Heart right ventricle (tissue), 16 donors: ENCODE data around the gene ASB11. TPM values are rescaled to one million over a fixed set of nuclear protein-coding genes. Genes with fewer than 3 reads are reported as not detected.

Source experiments
- ATAC-seq, 8 donors: fragments of 200-7000 bp; cut with Tn5 transposase; one replicate each; pipeline ENCODE4 v1.9.1; 2020; ENCODE audit warnings: mild to moderate bottlenecking in 8 of 8, moderate library complexity in 8 of 8, moderate number of reproducible peaks in 1 of 8
- DNase-seq, 2 donors: peaks; one replicate each; pipeline ENCODE4 v3.0.0-alpha.2; 2020
- H3K27ac ChIP-seq, 10 donors: fragments of 200-600 bp; sonication (generic) in 2 of 10; one replicate each; pipeline versions ENCODE4 v1.5.0 to v1.8.0; 2020 to 2022; ENCODE audit warnings: mild to moderate bottlenecking in 3 of 10
- H3K27me3 ChIP-seq, 7 donors: fragments of 200-600 bp; one replicate each; pipeline ENCODE4 v1.8.0; 2021 to 2022; ENCODE audit warnings: mild to moderate bottlenecking in 2 of 7
- H3K36me3 ChIP-seq, 9 donors: fragments of 200-600 bp; sonication (generic) in 1 of 9; one replicate each; pipeline versions ENCODE4 v1.5.0 to v1.8.0; 2020 to 2022; ENCODE audit warnings: mild to moderate bottlenecking in 2 of 9
- H3K4me1 ChIP-seq, 9 donors: fragments of 200-600 bp; sonication (generic) in 1 of 9; one replicate each; pipeline versions ENCODE4 v1.5.0 to v1.8.0; 2020 to 2022; ENCODE audit warnings: mild to moderate bottlenecking in 4 of 9
- H3K4me3 ChIP-seq, 10 donors: fragments of 200-600 bp; sonication (generic) in 2 of 10; one replicate each; pipeline versions ENCODE4 v1.5.0 to v1.8.0; 2020 to 2022; ENCODE audit warnings: mild to moderate bottlenecking in 7 of 10, moderate library complexity in 2 of 10
- H3K9me3 ChIP-seq, 11 donors: fragments of 200-600 bp in 10 of 11; sonication (generic) in 2 of 11; one replicate each; pipeline versions ENCODE4 v1.5.0 to v1.8.0; 2013 to 2022; ENCODE audit warnings: mild to moderate bottlenecking in 2 of 11, control low read depth in 1 of 11, moderate library complexity in 1 of 11
- WGBS, 2 donors: extraction: QIAGEN DNeasy Blood & Tissue Kit; methylation state at CpG; one replicate each; pipeline ENCODE4 v1.1.7; 2013; ENCODE audit warnings: inconsistent platforms in 1 of 2; 5-methylcytosine and 5-hydroxymethylcytosine counted together
- intact Hi-C, 10 donors: fragments of 100-400 bp; cut with DNase I; formaldehyde crosslinking; loops; one replicate each; pipeline versions ENCODE4 v1.11.1 to v1.14.2; 2022
- long read RNA-seq, 3 donors: library from polyadenylated mRNA; unstranded; transcript quantifications; one replicate each; pipeline ENCODE4 v2.0.0, GENCODE V29; 2020 to 2021
- polyA plus RNA-seq, 2 donors: library from polyadenylated mRNA; stranded (reverse); fragments of 200-250 nt; gene quantifications; one replicate each; pipeline ENCODE4 v1.2.3, GENCODE V29; 2013
- total RNA-seq, 10 donors: library from RNA; stranded (reverse); fragmentation: NEBNext Ultra II Directional in 3 of 10; extraction: Animal tissue kit (Norgen Biotek cat#: 25700) in 3 of 10; gene quantifications; one replicate each; pipeline versions ENCODE4 v1.2.1 to v1.2.4, GENCODE V29; 2021 to 2023
- TF ChIP-seq, protein P1 (sequence below), 9 donors: fragments of 200-600 bp; sonication (generic) in 2 of 9; IDR thresholded peaks; one replicate each; pipeline versions ENCODE4 v1.5.0 to v1.8.0; 2021 to 2022; ENCODE audit warnings: antibody characterized with exemption in 9 of 9, mild to moderate bottlenecking in 5 of 9, moderate library complexity in 1 of 9
- donor health status: Arrhythmogenic right ventricular cardiomyopathy.
- donor health status: ischemic (EF 13 %, LVEDD 7.1; RV severe dilation, severe dysfunction).
- donor health status: healthy with polysubstance abuse.
- donor health status: DM: no; HTN: yes; CAD: no.
- donor health status: DM: no; HTN: no; CAD: no.
- donor health status: ischemic (EF 25% LVEDD 6.9; RV normal size, moderate dysfunction).
- donor health status: ischemic (EF 25% LVEDD 5.7; RV mildly dilated, moderate dysfunction).
- donor health status: healthy.
- donor health status: DM: yes; HTN: yes; CAD: no.
- donor health status: Ischemic cardiomyopathy.
- donor health status: ischemic (EF 35%, LVEDD 5.7; RV mildly dilated, moderate dysfunction).
- donor health status: nonischemic (EF 11% LVEDD 7.7; RV severe dilation, severe dysfunction).
- donor health status: DM: yes; HTN: yes; CAD: no.
- donor health status: PGD.
- donor health status: ischemic (EF 29% LVEDD 5.4; RV normal size, mild dysfunction).
- donor health status: nonischemic (EF 23%, LVEDD 6.1; RV moderate dilation, normal function).

ASB11 gene, protein sequence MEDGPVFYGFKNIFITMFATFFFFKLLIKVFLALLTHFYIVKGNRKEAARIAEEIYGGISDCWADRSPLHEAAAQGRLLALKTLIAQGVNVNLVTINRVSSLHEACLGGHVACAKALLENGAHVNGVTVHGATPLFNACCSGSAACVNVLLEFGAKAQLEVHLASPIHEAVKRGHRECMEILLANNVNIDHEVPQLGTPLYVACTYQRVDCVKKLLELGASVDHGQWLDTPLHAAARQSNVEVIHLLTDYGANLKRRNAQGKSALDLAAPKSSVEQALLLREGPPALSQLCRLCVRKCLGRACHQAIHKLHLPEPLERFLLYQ
- 100 to 1,000 TPM in 7 of 10 donors, 10 to 100 TPM in 3; 64.9 to 149 (median 101) TPM for total RNA-seq
- 10 to 100 TPM in 1 of 2 donors, 1 to 10 TPM in 1; 4.3 to 18.1 TPM for polyA plus RNA-seq
- long read RNA-seq, donor 1, transcript ASB11-203 (7 exons, 1,484 nt): major isoform, 5 of 13 reads
- long read RNA-seq, donor 1, partial matches to known transcripts: 2 of 13 reads
- long read RNA-seq, donor 1, other reads (novel, unspliced or antisense): 5 of 13 reads
- long read RNA-seq, donor 2, transcript ASB11-203 (7 exons, 1,484 nt): major isoform, 12 of 25 reads
- long read RNA-seq, donor 2, partial matches to known transcripts: 2 of 25 reads
- long read RNA-seq, donor 2, other reads (novel, unspliced or antisense): 6 of 25 reads
- long read RNA-seq, donor 3, transcript ASB11-203 (7 exons, 1,484 nt): major isoform, 5 of 16 reads
- long read RNA-seq, donor 3, partial matches to known transcripts: 5 of 16 reads
- long read RNA-seq, donor 3, other reads (novel, unspliced or antisense): 4 of 16 reads

DNA sequence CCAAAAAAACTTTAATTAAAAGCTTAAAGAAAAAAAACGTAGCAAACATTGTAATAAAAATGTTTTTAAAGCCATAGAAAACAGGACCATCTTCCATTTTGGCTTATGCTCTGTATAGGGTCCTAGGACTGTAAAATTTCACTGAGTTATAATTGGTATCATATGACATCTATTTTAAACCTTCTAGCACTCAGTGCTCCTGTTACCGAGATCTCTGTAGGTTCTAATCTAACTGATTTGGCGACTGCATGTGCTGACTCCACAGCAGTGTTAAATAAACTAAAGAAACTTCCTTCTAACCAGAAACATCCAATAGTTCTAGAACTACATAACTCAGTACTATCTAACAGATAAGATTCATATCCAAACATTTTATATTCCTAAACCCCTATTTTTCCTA, at the start of gene ASB11:
ASB11 (minus strand) TSS at position 132 of the 400 bp plus-strand sequence; CDS start at position 97, 35 bp downstream.
- Histone ChIP-seq H3K36me3 (peaks cover 0 to 1% (median 0%) of the 10 kb centered on the region in 9 donors), H3K9me3 (no peaks in the 10 kb centered on the region), H3K4me3 (peak within 1 kb of the TSS; percentile 25 to 54 (median 38)), H3K27me3 (peaks cover 0 to 14% (median 0%) of the 10 kb centered on the region in 7 donors), H3K4me1 (peaks cover 0 to 10% (median 3%) of the 10 kb centered on the region in 9 donors), H3K27ac (peak within 1 kb of the TSS; percentile 34 to 86 (median 74))
- TF ChIP-seq, protein P1, sequence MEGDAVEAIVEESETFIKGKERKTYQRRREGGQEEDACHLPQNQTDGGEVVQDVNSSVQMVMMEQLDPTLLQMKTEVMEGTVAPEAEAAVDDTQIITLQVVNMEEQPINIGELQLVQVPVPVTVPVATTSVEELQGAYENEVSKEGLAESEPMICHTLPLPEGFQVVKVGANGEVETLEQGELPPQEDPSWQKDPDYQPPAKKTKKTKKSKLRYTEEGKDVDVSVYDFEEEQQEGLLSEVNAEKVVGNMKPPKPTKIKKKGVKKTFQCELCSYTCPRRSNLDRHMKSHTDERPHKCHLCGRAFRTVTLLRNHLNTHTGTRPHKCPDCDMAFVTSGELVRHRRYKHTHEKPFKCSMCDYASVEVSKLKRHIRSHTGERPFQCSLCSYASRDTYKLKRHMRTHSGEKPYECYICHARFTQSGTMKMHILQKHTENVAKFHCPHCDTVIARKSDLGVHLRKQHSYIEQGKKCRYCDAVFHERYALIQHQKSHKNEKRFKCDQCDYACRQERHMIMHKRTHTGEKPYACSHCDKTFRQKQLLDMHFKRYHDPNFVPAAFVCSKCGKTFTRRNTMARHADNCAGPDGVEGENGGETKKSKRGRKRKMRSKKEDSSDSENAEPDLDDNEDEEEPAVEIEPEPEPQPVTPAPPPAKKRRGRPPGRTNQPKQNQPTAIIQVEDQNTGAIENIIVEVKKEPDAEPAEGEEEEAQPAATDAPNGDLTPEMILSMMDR (IDR thresholded peaks at IDR 0.05): no peak
- no peak for DNase-seq
- WGBS, 2 donors: 36 to 41% methylated on average over 3 of the region's 3 CpGs
- intact Hi-C loops: no loop called here
- ATAC-seq: peak in 7 of 8 donors; percentile 52 to 86 (median 73)

DNA sequence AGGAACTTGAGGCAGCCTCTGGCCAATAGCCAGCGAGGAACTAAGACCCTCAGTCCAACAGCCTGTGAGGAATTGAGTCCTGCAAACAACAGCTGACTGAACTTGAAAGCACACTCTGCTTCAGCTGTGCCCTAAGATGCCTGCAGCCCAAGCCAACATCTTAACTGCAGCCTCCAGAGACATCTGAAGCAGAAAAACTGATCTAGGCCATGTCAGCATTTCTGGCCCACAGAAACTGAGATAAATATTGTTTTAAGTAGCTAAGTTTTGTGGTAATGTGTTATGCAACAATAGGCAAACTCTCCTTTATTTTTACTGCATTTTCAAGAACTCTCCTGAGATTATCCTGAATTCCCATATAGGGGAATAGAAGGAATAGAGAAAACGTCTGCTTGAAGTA, 44.3 kb upstream of the ASB11 start:
- H3K4me1 ChIP-seq: peaks cover 0 to 6% (median 0%) of the 10 kb centered on the region in 9 donors
- H3K4me3 ChIP-seq: no peak overlapping the region
- H3K36me3 ChIP-seq: no peaks in the 10 kb centered on the region
- WGBS, 2 donors: 68 to 74% methylated on average over 2 of the region's 2 CpGs
- TF ChIP-seq, protein P1 (IDR thresholded peaks at IDR 0.05): no peak
- DNase-seq (no peak), ATAC-seq (no peak)
- no peak overlapping the region for H3K27ac ChIP-seq
- intact Hi-C loops: loop anchor here in 2 of 10 donors (10.0 kb wide), 2 partner anchors 55 to 95 kb away; no protein-coding TSS in a partner anchor
- H3K27me3 ChIP-seq: peaks cover 0 to 26% (median 0%) of the 10 kb centered on the region in 7 donors
- H3K9me3 ChIP-seq: no peaks in the 10 kb centered on the region

DNA sequence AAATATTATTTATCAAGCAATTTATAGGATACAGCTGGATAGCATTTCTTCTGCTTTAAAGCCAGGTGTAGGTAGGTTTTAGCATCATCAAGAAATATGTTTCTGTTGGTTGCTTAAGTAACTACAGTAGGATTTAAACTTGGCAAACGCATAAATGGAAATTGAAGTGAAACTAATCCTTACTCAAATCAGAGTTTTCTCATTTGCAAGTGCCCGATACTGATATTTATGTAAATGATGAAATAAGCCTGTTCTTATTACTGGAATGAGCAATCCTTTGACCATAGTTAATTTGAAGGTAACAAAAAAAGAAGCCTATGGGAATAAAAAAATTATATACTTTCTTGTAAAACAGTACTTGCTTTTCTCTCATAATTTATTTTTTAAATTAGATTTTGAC, 43.1 kb upstream of the ASB11 start:
- Histone ChIP-seq H3K36me3 (no peaks in the 10 kb centered on the region), H3K27ac (no peak overlapping the region), H3K9me3 (no peaks in the 10 kb centered on the region), H3K27me3 (peaks cover 0 to 26% (median 0%) of the 10 kb centered on the region in 7 donors), H3K4me1 (peaks cover 0 to 6% (median 0%) of the 10 kb centered on the region in 9 donors), H3K4me3 (no peak overlapping the region)
- TF ChIP-seq, protein P1 (IDR thresholded peaks at IDR 0.05): no peak
- ATAC-seq: no peak
- intact Hi-C loops: loop anchor here in 2 of 10 donors (10.0 kb wide), 2 partner anchors 56 to 96 kb away; no protein-coding TSS in a partner anchor
- no peak for DNase-seq
- WGBS, 2 donors: 86 to 93% methylated on average over 2 of the region's 2 CpGs

DNA sequence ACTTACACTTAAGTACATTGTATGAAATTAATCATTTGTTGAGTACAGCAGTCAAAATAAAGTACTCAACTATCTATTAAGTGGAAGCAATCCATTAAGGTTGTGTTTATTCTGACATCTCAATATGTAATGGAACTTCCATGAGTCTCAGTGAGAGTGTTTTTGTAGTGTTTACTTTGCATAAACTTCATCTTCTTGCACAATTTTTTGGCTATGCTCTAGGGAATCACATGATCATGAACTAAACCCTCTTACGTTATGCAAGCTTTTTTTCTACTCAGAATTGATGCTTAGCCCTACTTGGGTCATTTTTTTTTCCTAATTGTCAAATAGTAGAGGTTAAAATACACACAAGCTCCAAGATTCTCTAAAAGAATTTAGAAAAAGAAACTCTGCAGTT, 41.0 kb upstream of the ASB11 start:
- no peak for DNase-seq
- intact Hi-C loops: loop anchor here in 2 of 10 donors (10.0 kb wide), 2 partner anchors 58 to 98 kb away; no protein-coding TSS in a partner anchor
- TF ChIP-seq, protein P1 (IDR thresholded peaks at IDR 0.05): no peak
- peak in 4 of 8 donors; percentile 33 to 55 (median 50) for ATAC-seq
- no peaks in the 10 kb centered on the region for H3K9me3 ChIP-seq
- WGBS, 2 donors: 41 to 78% methylated on average over 1 of the region's 1 CpG
- no peak overlapping the region for H3K27ac ChIP-seq
- peaks cover 0 to 5% (median 0%) of the 10 kb centered on the region in 9 donors for H3K36me3 ChIP-seq
- no peak overlapping the region for H3K4me3 ChIP-seq
- peaks cover 0 to 6% (median 0%) of the 10 kb centered on the region in 9 donors for H3K4me1 ChIP-seq
- peaks cover 0 to 26% (median 0%) of the 10 kb centered on the region in 7 donors for H3K27me3 ChIP-seq
